Ishikawa (cell line): Measurements from ENCODE around the gene NDUFAF7.
A peak's percentile ranks its signal among the peaks of the same experiment; 100 is the strongest.

Experiments used
- CEBPB ChIP-seq: IDR thresholded peaks from 2 replicates; pipeline ENCODE4 v1.6.1; 2012
- CREB1 ChIP-seq: IDR thresholded peaks from 2 replicates; pipeline ENCODE4 v1.6.1; 2012; ENCODE audit warnings: low read depth
- EGR1 ChIP-seq: IDR thresholded peaks from 2 replicates; pipeline ENCODE4 v1.6.1; 2012
- EP300 ChIP-seq: IDR thresholded peaks from 2 replicates; pipeline ENCODE4 v1.6.1; 2012; ENCODE audit warnings: borderline replicate concordance
- FOXM1 ChIP-seq: IDR thresholded peaks from 2 replicates; pipeline ENCODE4 v1.6.1; 2012; ENCODE audit warnings: low read depth, borderline replicate concordance
- MAX ChIP-seq: IDR thresholded peaks from 2 replicates; pipeline ENCODE4 v1.6.1; 2012
- NFIC ChIP-seq: IDR thresholded peaks from 2 replicates; pipeline ENCODE4 v1.6.1; 2012
- RAD21 ChIP-seq: IDR thresholded peaks from 2 replicates; pipeline ENCODE4 v1.6.1; 2012; ENCODE audit warnings: low read depth
- REST ChIP-seq: IDR thresholded peaks from 2 replicates; pipeline ENCODE4 v1.6.1; 2012; ENCODE audit warnings: low read depth, mild to moderate bottlenecking
- TAF1 ChIP-seq: IDR thresholded peaks from 2 replicates; pipeline ENCODE4 v1.6.1; 2012; ENCODE audit warnings: low read depth, mild to moderate bottlenecking
- USF1 ChIP-seq: IDR thresholded peaks from 2 replicates; pipeline ENCODE4 v1.6.1; 2012
- YY1 ChIP-seq: IDR thresholded peaks from 2 replicates; pipeline ENCODE4 v1.6.1; 2012; ENCODE audit warnings: low read depth
- ZBTB7A ChIP-seq: IDR thresholded peaks from 2 replicates; pipeline ENCODE4 v1.6.1; 2012; ENCODE audit warnings: low read depth

GRCh38 chr2:37287966-37288365, 56.5 kb downstream of the NDUFAF7 start:
- TF ChIP-seq USF1 (no peak), YY1 (no peak), EGR1 (no peak), TAF1 (no peak), EP300 (no peak), MAX (no peak), REST (no peak), RAD21 (peak; percentile 46), CREB1 (no peak), ZBTB7A (no peak), CEBPB (no peak), FOXM1 (no peak), NFIC (no peak)
